HepG2 (cell line): ENCODE results near the gene PCNX4. TPM values are rescaled to one million over a fixed set of nuclear protein-coding genes. Genes with fewer than 3 reads are reported as not detected.

Source experiments
- CBX5 ChIP-seq: sonication (generic); formaldehyde crosslinking; IDR thresholded peaks from 2 replicates; pipeline ENCODE4 v1.4.0; 2020; ENCODE audit warnings: missing genetic modification reagents, borderline replicate concordance
- FOXK2 ChIP-seq: fragments of 450-650 bp; IDR thresholded peaks from 2 replicates; pipeline ENCODE4 v1.6.1; 2016
- MBD4 ChIP-seq: IDR thresholded peaks from 2 replicates; pipeline ENCODE4 v1.6.1; 2012; ENCODE audit warnings: low read length, inconsistent platforms, borderline replicate concordance
- SIX4 ChIP-seq: sonication (generic); formaldehyde crosslinking; IDR thresholded peaks from 2 replicates; pipeline ENCODE4 v1.4.0; 2020; ENCODE audit warnings: missing genetic modification reagents
- TAF1 ChIP-seq: sonication (generic); formaldehyde crosslinking; IDR thresholded peaks from 2 replicates; pipeline ENCODE4 v1.4.0; 2020; ENCODE audit warnings: missing genetic modification reagents
- TBX2 ChIP-seq: sonication (generic); formaldehyde crosslinking; IDR thresholded peaks from 2 replicates; pipeline ENCODE4 v1.5.0; 2020; ENCODE audit warnings: missing genetic modification reagents, mild to moderate bottlenecking, borderline replicate concordance
- ZFP36 ChIP-seq: fragments of 150-350 bp; IDR thresholded peaks from 2 replicates; pipeline ENCODE4 v1.6.1; 2018; ENCODE audit warnings: borderline replicate concordance, low read length, low read depth; ENCODE audit not compliant: partially characterized antibody
- ZFP82 ChIP-seq: sonication (generic); formaldehyde crosslinking; IDR thresholded peaks from 2 replicates; pipeline ENCODE4 v1.5.1; 2020; ENCODE audit warnings: mild to moderate bottlenecking, missing genetic modification reagents, borderline replicate concordance
- ZFY ChIP-seq: sonication (generic); formaldehyde crosslinking; IDR thresholded peaks from 2 replicates; pipeline ENCODE4 v1.4.0; 2020; ENCODE audit warnings: missing genetic modification reagents
- ZNF326 ChIP-seq: sonication (generic); formaldehyde crosslinking; IDR thresholded peaks from 2 replicates; pipeline ENCODE4 v1.4.0; 2020; ENCODE audit warnings: missing genetic modification reagents, borderline replicate concordance
- ZNF333 ChIP-seq: sonication (generic); formaldehyde crosslinking; IDR thresholded peaks from 2 replicates; pipeline ENCODE4 v1.4.0; 2020; ENCODE audit warnings: mild to moderate bottlenecking, missing genetic modification reagents, borderline replicate concordance
- ZNF33A ChIP-seq: sonication (generic); formaldehyde crosslinking; IDR thresholded peaks from 2 replicates; pipeline ENCODE4 v1.5.1; 2020; ENCODE audit warnings: missing genetic modification reagents, mild to moderate bottlenecking, moderate library complexity, borderline replicate concordance
- ZNF383 ChIP-seq: sonication (generic); formaldehyde crosslinking; IDR thresholded peaks from 2 replicates; pipeline ENCODE4 v1.4.0; 2020; ENCODE audit warnings: missing genetic modification reagents, mild to moderate bottlenecking, borderline replicate concordance
- polyA plus RNA-seq, 8 experiments: library from polyadenylated mRNA; depleted of rRNA in 3 of 8; stranded (reverse) in 7 of 8; unstranded in 1 of 8; fragments of >200 nt; fragmentation: Illumina TruSeq in 4 of 8; extraction: Trizol in 4 of 8; gene quantifications; 2 replicates each; pipeline versions ENCODE4 v1.2.1 to v1.2.3, GENCODE V29; 2011 to 2016; ENCODE audit warnings: low read depth in 4 of 8, missing spikeins in 1 of 8, mixed read lengths in 1 of 8; ENCODE audit not compliant: insufficient read depth in 1 of 8
- total RNA-seq, 5 experiments: library from RNA; depleted of rRNA; stranded (reverse); fragments of >200 nt; fragmentation: Illumina TruSeq; extraction: Trizol; gene quantifications; 2 replicates each; pipeline ENCODE4 v1.2.3, GENCODE V29; 2016; ENCODE audit warnings: low read depth in 1 of 5
- TF ChIP-seq, protein P1 (sequence below): sonication (generic); formaldehyde crosslinking; IDR thresholded peaks from 2 replicates; pipeline ENCODE4 v1.4.0; 2020; ENCODE audit warnings: missing genetic modification reagents, borderline replicate concordance
- TF ChIP-seq, protein P2 (sequence below): sonication (generic); formaldehyde crosslinking; IDR thresholded peaks from 2 replicates; pipeline ENCODE4 v1.4.0; 2020; ENCODE audit warnings: missing genetic modification reagents, low read depth, mild to moderate bottlenecking, borderline replicate concordance
- TF ChIP-seq, protein P3 (sequence below): sonication (generic); formaldehyde crosslinking; conservative IDR thresholded peaks from 2 replicates; pipeline ENCODE4 v1.4.0; 2020; ENCODE audit warnings: mild to moderate bottlenecking, missing genetic modification reagents, moderate library complexity
- TF ChIP-seq, protein P4 (sequence below), 2 experiments: IDR thresholded peaks; 2 replicates each; pipeline ENCODE4 v1.6.1; 2011 to 2012; ENCODE audit warnings: low read length in 2 of 2, borderline replicate concordance in 1 of 2, low read depth in 1 of 2, mild to moderate bottlenecking in 1 of 2, moderate library complexity in 1 of 2

The PCNX4 gene
- total and polyA plus RNA-seq, 2 of the 13 experiments (the other 11 are each of a cell fraction or from before 2014, with no cell fraction given) = 28.6 to 43.0 TPM

DNA sequence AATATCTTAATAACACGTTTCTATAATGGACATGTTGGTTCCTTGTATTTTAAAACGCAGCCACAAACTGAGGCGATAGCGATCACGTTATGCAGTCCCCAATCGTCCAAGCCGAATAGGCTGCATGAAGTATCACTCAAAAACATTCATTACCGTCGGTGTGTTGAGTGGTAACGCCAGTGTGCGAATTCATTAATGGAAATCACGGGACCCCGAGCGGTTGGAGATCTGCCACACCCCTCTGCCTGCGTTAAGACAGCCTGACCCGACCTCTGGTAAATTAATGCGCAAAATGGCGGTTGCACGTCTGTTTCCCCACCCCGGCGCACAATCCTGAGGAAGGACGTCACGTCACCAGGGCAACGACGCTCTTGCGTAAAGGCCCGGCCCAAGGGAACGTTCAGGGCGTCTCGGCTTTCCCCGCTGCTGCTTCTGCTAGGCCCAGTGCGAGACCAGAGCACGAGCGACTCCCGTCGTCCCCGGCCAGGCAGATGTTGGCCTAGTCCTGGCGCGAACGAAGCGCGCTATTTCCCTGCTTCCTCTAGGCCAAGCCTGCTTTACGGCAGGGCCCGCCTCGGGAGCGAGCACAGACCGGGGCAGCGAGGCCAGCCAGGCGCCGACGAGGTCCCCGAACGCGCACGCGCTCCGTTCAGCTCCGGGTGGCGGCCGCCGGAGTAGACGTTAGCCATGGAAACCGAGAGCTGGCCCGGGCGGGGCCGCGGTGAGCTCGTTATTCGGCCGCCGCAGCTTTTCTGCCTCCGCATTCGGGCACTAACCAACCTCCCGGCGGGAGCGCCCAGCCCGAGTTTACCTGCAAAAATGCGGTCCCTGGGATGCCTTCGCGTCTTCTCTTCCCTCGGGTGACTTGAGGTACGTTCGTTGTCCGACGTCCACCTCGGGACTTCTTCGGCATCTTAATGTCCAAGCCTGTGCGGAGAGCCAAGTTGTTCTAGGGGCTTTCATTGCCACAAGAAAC is at the start of gene PCNX4 (continued):
- TF ChIP-seq, protein P1, sequence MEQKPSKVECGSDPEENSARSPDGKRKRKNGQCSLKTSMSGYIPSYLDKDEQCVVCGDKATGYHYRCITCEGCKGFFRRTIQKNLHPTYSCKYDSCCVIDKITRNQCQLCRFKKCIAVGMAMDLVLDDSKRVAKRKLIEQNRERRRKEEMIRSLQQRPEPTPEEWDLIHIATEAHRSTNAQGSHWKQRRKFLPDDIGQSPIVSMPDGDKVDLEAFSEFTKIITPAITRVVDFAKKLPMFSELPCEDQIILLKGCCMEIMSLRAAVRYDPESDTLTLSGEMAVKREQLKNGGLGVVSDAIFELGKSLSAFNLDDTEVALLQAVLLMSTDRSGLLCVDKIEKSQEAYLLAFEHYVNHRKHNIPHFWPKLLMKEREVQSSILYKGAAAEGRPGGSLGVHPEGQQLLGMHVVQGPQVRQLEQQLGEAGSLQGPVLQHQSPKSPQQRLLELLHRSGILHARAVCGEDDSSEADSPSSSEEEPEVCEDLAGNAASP = 0 out of 2 replicates have a peak, but pooled peaks have one; percentile 44
- TF ChIP-seq ZNF333 (CRISPR knock-in tag) = peak; percentile 82; the same call in 1 of the 2 replicates
- TF ChIP-seq ZFP82 (CRISPR knock-in tag) = no peak
- no peak for TF ChIP-seq FOXK2
- peak; percentile 100 for TF ChIP-seq ZFY
- TF ChIP-seq, protein P2, sequence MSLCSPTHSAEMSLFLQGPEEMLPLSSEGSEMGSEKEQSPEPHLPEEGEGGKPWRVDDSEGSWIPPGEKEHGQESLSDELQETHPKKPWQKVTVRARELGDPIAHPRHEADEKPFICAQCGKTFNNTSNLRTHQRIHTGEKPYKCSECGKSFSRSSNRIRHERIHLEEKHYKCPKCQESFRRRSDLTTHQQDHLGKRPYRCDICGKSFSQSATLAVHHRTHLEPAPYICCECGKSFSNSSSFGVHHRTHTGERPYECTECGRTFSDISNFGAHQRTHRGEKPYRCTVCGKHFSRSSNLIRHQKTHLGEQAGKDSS = peak; percentile 98
- peak; percentile 74; the same call in 1 of the 2 replicates for TF ChIP-seq TBX2 (CRISPR knock-in tag)
- TF ChIP-seq TAF1 (CRISPR knock-in tag) = peak; percentile 97
- TF ChIP-seq MBD4 = no peak
- TF ChIP-seq ZFP36 = no peak
- peak; percentile 53; the same call in 1 of the 2 replicates for TF ChIP-seq SIX4 (CRISPR knock-in tag)
- no peak for TF ChIP-seq ZNF33A (CRISPR knock-in tag)
- peak; percentile 74; the same call in 1 of the 2 replicates for TF ChIP-seq ZNF383
- TF ChIP-seq, protein P3, sequence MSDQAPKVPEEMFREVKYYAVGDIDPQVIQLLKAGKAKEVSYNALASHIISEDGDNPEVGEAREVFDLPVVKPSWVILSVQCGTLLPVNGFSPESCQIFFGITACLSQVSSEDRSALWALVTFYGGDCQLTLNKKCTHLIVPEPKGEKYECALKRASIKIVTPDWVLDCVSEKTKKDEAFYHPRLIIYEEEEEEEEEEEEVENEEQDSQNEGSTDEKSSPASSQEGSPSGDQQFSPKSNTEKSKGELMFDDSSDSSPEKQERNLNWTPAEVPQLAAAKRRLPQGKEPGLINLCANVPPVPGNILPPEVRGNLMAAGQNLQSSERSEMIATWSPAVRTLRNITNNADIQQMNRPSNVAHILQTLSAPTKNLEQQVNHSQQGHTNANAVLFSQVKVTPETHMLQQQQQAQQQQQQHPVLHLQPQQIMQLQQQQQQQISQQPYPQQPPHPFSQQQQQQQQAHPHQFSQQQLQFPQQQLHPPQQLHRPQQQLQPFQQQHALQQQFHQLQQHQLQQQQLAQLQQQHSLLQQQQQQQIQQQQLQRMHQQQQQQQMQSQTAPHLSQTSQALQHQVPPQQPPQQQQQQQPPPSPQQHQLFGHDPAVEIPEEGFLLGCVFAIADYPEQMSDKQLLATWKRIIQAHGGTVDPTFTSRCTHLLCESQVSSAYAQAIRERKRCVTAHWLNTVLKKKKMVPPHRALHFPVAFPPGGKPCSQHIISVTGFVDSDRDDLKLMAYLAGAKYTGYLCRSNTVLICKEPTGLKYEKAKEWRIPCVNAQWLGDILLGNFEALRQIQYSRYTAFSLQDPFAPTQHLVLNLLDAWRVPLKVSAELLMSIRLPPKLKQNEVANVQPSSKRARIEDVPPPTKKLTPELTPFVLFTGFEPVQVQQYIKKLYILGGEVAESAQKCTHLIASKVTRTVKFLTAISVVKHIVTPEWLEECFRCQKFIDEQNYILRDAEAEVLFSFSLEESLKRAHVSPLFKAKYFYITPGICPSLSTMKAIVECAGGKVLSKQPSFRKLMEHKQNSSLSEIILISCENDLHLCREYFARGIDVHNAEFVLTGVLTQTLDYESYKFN (CRISPR knock-in tag) = peak; percentile 69
- no peak for TF ChIP-seq ZNF326
- TF ChIP-seq CBX5 = peak; percentile 53; the same call in 1 of the 2 replicates
- TF ChIP-seq, protein P4, sequence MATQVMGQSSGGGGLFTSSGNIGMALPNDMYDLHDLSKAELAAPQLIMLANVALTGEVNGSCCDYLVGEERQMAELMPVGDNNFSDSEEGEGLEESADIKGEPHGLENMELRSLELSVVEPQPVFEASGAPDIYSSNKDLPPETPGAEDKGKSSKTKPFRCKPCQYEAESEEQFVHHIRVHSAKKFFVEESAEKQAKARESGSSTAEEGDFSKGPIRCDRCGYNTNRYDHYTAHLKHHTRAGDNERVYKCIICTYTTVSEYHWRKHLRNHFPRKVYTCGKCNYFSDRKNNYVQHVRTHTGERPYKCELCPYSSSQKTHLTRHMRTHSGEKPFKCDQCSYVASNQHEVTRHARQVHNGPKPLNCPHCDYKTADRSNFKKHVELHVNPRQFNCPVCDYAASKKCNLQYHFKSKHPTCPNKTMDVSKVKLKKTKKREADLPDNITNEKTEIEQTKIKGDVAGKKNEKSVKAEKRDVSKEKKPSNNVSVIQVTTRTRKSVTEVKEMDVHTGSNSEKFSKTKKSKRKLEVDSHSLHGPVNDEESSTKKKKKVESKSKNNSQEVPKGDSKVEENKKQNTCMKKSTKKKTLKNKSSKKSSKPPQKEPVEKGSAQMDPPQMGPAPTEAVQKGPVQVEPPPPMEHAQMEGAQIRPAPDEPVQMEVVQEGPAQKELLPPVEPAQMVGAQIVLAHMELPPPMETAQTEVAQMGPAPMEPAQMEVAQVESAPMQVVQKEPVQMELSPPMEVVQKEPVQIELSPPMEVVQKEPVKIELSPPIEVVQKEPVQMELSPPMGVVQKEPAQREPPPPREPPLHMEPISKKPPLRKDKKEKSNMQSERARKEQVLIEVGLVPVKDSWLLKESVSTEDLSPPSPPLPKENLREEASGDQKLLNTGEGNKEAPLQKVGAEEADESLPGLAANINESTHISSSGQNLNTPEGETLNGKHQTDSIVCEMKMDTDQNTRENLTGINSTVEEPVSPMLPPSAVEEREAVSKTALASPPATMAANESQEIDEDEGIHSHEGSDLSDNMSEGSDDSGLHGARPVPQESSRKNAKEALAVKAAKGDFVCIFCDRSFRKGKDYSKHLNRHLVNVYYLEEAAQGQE (IDR thresholded peaks at IDR 0.05; ENCODE audit: borderline replicate concordance in 1 of 2, low read depth in 1 of 2, low read length in 2 of 2) = no peak
